Inflammatory macrophage treated with lipopolysaccharide for 1 hour (primary cell): Measurements from ENCODE around the gene ATP2B1.

ENCODE experiments used
- DNase-seq, 2 donors: peaks; one replicate each; pipeline ENCODE4 v3.0.0-alpha.2; 2020 to 2022

The ATP2B1 gene

DNA sequence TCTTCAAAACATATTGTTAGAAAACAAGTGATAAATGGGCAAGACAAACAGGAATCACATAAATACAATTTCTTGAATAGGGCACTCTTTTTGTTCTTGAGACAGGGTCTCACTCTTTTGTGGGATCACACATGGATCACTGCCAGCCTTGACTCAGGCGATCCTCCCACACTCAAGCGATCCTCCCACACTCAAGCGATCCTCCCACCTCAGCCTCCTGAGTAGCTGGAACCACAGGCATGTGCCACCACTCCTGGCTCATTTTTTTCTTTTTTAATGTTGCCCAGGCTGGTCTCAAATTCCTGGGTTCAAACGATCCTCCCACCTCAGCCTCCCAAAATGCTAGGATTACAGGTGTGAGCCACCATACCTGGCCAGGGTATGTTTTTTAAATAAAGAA, 57.4 kb downstream of the ATP2B1 start:
- no peak for DNase-seq

DNA sequence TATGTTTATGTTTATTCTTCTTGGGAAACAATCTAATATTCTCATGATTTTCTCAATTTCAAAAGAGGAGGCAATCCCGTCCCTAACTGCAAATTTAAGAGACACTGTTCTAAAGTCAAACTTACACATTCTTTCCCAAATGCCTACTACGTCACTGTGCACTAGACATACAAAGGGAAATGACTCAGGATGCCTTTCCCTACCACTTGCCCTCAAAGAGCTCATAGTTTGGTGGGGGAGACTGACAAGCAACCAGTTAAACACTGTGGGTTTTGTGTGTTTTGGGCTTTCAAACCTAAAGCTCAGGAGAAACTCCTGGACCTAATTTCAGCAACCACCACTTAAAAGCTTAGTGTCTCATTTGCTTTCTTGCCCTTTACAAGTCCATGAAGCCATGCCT, 58.4 kb downstream of the ATP2B1 start:
- no peak for DNase-seq

DNA sequence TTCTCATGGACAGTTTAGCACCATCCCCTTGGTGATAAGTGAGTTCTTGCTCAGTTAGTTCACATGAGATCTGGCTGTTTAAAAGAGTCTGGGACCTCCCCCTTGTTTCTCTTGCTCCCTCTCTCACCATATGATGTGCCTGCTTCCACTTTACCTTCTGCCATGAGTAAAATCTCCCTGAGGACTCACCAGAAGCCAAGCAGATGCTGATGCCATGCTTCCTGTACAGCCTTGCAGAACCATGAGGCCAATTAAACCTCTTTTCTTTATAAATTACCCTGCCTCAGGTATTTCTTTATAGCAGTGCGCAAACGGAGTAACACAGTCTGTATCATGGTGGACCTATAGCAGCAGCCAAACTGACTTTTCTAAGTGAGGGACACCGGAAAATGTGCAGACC, 58.8 kb downstream of the ATP2B1 start:
- DNase-seq, result no peak

DNA sequence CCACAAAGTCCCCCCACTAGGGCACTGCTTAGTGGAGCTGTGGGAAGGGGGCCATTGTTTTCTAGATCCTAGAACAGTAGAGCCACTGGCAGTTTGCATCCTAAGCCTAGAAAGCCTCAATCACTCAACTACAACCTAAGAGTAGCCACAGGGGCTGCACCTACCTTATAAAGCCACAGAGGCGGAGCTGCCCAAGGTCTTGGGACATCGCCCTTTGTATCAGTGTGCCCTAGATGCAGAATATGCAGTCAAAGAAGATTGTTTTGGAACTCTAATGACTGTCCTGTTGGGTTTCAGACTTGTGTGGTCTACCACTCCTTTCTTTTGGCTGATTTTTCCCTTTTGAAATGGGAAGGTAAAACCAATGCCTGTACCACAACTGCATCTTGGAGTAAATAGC, 59.5 kb downstream of the ATP2B1 start:
- no peak for DNase-seq

DNA sequence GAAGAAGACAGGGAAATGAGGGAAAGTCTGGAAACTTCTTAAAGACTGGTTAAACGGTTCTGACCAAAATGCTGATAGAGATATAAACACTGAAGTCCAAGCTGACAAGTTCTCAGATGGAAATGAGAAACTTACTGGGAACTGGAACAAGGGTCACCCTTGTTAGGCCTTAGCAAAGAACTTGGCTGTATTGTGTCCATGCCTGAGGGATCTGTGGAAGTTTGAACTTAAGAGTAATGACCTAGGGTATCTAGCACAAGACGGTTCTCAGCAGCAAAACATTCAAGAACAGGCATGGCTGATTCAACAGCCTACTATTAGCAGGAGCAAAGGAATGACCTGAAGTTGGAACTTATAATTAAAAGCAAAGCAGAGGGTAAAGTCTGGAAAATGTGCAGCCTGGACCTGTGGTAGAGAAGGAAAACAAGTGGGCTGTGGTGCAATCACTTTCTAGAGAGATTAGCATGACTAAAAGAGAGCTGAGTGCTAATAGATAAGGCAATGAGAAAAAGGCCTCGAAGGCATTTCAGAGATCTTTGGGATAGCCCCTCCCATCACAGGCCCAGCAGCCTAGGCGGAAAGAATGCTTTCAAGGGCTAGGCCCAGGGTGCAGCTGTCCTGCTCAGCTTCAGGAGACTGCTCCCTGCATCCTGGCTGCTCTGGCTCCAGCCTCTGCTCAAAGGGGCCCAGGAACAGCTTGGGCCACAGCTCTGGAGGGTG, 60.3 kb downstream of the ATP2B1 start:
- DNase-seq, result no peak

DNA sequence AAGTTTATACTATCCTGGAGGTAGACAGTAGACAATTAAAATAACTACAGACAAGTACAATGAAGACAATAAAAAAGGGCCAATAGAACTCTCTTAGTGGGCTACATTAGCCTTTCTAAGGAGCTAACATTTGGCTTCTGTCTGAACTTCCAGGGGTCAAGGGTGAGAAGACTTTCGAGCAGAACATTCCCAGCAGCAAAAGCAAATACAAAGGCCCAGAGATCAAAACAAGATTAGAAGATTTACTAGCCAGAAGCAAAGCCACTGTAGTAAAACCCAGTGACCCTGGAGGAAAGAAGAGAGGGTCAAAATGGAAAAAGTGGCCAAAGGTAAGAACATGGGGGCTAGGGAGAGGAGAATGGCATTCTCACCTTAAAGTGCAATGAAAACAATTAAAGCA, 63.2 kb downstream of the ATP2B1 start:
- DNase-seq, result no peak

DNA sequence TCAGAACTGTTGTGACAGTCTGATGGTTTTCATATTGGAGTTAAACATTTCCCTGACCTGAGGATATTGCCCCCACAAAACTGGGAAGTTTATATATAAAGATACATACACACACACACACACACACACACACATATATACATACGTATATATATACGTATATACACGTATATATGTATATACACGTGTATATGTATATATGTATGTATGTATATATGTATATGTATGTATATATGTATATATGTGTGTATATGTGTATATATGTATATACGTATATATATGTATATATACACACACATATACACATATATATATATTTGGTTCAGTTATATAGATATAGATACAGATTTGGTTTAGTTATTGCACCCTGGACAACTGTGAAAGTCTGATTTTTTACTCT, 65.7 kb downstream of the ATP2B1 start:
- DNase-seq, result no peak

DNA sequence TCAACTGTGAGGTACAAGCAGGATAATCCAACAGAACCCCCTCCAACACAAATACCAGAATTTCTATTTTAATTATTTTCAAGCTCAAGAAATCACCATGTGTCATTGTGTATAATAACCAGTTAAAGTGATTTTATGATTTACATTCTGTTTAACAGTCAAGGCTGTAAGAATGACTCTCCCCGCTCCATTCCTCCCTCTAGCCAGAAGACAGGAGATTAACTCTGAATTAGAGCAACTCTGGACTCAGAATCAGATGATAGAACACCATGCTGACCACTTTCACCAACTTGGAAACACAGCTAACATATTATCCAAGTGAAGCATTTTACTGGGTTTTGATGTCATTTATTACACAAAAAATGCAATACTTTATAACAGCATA, 71.9 kb downstream of the ATP2B1 start:
- DNase-seq, result no peak

DNA sequence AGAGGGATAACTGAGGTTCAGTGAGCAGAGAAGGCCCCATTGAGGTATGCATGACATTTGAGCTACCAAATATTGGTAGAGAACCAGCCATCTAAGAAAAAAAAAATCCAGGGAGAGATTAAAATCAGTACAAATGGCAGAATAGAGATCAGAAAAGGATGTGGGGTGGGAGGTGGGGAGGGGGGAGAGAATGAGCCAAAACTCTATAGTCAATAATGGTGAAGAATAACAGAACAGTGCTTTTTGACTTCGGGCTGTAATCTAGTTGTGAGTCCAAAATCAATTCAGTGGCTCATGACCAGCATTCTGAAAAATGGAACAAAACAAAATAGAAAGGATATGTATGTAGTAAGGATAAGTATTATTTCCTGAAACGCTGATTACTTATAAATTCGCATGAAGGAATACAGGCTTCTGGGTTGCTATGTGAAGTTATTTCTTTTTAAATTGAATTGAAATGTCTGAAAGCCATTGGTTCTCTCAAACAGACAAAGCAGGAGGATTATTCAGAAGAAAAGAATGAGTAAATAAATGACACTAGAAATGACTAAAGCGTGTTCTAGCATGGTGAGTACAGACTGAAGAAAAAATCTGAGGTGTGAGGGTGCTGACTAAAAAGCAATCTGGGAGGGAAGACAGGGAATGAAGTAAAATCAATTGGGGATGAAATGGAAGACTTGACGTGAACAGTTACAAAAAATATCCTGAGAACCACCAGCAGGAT, 72.4 kb downstream of the ATP2B1 start:
- no peak for DNase-seq

DNA sequence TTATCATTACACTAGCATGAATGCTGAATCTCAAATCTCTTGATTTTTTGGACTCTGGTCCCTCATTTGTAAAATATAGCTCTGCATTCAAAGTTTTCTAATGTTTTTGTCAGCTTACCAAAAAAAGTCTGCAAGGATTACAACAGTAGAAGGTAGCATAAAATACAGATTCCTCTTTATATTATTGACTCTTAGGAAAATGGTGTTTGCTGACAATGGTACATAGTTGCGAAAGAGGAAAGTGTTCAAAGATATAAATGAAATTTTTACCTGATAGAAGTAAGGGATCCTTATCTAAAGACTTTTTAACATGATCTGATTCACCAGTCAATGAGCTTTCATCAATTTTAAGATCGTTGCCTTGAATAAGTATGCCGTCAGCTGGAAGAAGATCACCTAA, 74.1 kb downstream of the ATP2B1 start:
- DNase-seq, result no peak

DNA sequence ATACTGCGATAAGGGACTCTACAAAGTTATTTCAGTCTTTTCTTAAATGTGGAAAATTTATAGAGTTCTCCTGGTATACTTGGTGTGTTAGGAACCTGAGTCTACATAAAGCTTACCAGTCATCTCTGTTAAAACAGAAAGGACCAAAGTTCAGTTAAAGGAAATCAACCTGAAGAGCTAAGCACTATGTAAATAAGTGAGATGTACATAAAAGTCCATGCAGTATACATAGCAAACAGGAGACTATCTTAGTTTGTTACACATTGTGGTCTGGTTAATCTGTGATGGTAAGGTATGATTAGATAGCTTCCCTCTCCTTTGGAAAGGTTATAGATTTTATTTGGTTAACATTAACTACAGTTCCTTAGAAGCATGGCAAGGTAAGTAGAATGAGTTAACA, 75.9 kb downstream of the ATP2B1 start:
- DNase-seq, result no peak

DNA sequence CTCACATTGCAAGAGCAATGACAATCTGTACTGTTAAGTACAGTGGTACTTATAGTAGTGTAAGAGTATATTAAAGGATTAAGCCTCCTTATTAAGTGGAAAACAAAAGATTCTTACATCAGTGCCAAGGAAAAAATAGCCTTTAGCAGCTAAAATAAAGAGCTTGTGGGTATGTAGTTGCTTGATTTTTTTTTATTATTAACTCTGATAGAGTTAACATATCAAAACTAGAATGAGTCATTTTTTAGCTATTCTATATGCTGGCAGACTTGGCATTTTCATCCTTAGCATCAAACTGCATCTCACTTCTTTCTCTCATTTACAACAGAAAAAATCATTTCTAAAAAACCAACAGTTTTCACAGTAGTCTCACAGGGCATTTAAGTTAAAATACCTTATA, 86.5 kb downstream of the ATP2B1 start:
- DNase-seq, result no peak

DNA sequence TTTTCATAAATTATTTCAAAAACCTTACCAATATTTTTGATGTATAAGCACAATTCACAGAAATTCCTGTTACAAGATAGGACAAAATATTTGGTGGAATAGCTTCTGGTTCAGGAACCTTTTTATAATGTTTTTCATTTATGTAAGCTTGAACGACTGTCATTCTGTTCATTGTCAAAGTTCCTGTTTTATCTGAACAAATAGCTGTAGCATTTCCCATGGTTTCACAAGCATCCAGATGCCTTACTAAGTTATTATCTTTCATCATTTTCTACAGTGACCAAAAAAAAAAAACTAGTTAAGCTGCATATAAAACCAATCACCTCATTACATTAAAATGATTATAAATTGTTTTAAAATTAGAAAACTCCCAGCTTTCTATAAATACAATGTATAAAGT, 87.1 kb downstream of the ATP2B1 start:
- DNase-seq, result peak; percentile 45 to 57

DNA sequence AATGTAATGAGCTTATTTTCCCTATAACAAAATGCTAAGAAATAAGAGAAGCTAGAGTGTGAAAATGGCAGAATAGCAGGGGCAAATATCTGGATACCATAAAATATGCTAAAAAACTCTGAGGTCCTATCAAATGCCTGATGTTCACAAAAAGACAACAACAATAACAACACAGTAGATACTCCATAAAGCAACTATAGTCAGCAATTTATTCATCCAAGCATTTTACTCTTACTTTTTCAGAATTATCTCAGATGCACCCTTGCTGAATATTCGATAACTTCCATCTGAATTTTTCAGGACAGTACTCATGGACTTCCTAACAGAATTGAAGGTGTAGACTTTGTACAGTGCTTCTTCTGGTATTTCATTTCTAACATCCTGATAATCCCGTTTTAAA, 88.9 kb downstream of the ATP2B1 start:
- no peak for DNase-seq

DNA sequence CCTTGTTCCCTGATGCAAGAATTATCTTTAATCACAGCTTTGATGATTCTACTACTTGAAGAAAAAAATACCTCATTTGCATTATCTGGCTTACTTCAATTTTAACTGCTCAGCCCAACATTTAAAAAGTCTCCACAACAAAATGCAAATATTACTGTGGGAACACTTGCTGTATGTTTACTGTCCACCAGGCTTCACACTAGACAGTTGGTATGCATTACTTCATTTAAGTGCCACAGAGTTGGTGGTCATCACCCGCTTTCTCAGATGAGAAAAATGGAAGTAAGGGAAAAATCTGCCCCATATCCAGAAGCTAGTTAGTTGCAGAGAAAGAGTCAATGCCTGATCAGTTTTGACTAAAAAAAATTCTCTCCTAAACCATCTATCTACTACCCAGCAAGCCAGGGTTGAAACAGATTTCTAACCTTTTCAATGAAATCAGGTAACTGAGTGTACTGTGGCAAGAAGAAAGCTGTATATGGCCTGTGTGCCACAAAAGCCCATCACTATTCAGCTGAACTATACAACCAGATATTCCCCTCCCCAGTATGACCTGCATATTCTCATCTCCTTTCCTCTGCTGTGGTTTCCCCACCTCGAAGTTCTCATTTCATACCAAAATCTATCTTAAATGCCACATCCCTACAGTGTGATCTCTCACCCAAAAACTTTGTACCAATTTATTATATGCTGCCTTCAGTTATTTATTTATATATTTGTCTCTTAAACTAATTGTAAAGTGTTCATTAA, 90.3 kb downstream of the ATP2B1 start:
- no peak for DNase-seq

DNA sequence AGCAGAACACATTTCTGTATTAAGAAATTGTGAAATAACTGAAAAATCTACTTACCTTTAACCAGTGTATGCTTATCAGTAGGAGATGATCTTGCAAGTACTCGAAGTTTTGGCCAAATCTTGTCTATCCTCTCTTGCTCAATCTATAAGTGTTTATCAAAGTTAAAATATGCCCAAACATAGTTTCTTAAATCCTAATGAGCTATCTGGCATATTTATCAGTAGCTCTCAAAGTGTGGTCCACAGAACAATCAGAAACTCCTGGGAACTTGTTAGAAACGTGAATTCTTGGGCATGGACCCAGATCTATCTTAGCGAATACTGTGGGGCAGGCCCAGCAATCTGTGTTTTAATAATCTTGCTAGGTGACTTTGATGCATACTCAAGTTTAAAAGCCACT, 98.3 kb downstream of the ATP2B1 start:
- DNase-seq, result no peak

DNA sequence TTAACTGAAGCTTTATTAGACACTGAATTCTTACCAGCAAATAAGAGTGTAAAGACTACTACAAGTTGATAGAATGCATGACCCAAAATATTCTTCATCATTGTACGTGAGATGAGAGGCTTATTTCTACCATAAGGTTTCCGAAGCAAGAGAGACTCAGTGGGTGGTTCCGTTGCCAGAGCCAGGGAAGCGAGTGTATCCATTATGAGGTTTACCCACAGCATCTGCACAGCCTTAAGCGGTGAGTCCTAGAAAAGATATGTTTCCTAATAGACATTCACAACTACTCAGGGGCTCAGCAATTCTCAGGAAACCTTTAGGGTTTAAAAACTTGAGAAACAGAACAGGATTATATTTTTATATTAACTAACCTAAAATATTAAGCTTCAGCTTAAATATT, 105.0 kb downstream of the ATP2B1 start:
- DNase-seq, result no peak

DNA sequence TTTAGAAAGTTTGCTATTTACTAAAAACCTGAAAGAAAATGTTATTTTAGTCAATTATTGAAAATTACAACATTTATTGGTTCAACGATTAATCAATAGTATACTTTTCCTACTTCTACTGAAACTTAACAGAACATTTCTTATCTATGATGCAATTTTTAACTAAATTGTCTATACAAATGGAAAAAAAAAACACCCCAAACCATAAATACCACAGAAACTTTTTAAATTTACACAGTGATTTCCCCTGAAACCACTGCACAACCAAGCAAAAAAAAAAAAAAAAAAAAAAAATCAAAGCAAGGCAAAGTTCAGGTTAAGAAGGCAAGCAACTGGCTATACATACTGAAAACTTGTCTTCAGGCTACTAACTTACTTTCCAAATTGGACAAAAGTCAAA, 110.9 kb downstream of the ATP2B1 start:
- peak in 1 of 2 donors; percentile 6 for DNase-seq

DNA sequence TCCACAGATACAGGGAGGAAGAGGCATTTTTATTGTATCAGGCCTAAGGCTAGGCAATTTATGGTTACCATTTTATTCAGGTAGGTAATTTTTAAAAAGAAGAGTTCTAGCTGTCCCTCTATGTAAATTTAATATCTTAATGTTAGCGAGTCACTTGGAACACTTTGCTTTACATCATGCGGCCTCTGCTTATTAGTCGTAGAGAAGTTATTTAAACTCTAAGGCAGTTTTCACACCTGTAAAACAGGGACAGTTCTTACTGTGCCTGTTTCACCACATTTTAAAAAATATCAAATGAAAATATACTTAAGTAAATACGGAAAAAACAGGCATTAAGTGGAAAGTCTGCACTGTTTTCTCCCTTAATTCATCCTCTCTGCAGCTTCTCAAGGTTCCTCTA, 111.4 kb downstream of the ATP2B1 start:
- DNase-seq, result no peak

DNA sequence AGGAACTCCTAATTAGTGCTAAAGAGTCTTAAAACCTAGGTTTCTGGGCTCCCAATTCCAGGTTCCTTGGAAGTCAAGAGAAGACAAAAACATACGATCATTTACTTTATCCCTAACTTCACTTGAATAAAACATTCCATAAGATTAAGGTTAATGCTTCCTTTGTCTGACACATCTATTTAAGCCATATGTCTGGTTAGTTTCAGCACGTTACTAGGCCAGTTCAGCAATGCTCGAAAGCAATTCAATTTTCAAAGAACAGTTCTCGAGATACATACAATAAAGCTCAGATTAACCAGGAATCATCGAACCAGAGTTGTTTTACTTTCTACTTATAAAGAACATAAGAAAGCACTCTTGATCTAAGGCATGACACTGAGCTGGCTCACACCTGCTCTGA, 114.8 kb downstream of the ATP2B1 start:
- no peak for DNase-seq

DNA sequence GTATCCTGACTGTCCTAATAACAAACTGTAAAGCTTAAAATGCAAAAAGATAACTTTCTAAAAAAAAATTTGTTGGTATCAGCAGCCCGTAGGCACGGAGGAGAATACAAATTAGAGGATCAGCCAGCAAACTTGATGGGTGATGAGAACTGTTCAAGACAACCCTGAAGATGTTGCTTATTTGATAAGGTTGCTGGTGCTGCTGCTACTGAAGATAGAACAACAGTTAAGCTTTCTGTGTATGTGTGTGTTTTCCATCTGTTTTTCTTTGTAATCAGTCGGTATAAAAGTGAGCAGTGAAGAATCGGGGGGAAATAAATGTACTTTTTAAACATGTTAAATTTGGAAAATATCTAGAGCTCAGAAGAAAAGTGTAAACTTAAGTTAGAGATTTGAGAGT, 115.4 kb downstream of the ATP2B1 start:
- no peak for DNase-seq

DNA sequence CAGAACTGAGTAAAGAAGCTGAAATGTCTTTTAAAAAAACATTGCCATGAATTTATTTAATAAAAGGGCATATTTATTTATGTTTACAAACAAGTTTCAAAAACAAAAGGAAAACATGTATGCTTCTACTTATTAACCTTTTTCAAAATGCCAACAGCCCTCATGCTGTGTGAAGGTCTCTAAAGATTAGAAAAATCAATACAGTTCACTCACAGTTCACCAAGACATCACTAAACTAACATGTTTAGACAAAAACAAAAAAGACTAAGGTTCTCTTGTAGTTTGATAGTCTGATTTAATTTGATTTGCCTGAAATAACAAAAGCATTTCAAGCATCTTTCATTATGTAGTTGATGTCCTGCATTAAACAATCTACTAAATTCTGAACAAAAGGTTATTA, 118.9 kb downstream of the ATP2B1 start:
- DNase-seq, result no peak

DNA sequence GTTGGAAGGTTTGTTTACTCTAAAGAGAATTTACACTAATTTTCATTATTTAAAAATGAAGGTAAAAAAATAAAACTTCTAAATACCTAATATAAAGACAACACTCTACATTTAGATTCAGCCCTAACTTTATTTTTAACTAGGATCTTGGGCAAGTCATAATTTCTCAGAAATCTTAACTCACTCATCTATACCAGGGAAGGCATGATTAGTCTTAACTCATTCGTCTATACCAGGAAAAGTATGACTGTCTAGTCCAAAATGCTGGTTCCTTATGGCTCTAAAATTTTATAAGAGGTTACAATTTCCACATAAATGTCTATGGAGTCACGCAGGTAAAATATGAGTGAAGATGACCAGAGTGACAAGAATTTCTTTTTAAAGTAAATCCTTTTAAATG, 130.1 kb downstream of the ATP2B1 start:
- DNase-seq, result no peak

DNA sequence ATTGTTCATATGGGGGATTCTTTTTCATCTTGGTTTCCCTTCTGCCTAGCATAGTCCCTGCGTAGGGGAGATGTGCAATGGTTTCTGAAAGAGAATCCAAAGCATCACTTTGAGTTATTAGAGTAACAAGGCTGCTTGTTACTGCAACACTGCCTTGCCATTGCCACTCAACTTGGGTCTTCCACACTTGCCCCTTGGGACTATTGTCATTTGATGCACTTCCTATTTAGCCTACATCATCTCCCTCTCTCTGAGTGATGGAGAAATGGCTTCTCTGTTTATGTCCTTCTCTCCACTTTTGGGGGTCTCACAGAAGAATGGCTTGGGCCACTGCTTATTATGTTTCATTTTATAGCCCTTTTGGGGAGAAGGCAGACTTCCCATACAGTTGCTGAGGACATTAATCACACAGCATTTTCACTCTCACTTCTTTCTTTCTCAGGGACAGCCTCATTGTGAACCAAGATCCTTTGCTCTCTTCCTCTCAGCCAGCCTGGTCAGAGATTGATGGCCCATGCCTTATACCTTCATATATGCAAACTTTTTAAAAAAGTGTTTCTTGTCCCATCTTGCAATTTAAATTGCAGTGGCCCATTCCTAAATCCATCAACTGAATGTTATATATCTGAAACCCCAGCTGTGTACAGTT, 131.9 kb downstream of the ATP2B1 start:
- no peak for DNase-seq
